ENCODE data around the gene ZNHIT1. TPM values are rescaled to one million over a fixed set of nuclear protein-coding genes. Genes with fewer than 3 reads are reported as not detected.

Gene ZNHIT1
- polyA plus RNA-seq, 3 donors = 29.3 to 109 (median 74.9) TPM

DNA sequence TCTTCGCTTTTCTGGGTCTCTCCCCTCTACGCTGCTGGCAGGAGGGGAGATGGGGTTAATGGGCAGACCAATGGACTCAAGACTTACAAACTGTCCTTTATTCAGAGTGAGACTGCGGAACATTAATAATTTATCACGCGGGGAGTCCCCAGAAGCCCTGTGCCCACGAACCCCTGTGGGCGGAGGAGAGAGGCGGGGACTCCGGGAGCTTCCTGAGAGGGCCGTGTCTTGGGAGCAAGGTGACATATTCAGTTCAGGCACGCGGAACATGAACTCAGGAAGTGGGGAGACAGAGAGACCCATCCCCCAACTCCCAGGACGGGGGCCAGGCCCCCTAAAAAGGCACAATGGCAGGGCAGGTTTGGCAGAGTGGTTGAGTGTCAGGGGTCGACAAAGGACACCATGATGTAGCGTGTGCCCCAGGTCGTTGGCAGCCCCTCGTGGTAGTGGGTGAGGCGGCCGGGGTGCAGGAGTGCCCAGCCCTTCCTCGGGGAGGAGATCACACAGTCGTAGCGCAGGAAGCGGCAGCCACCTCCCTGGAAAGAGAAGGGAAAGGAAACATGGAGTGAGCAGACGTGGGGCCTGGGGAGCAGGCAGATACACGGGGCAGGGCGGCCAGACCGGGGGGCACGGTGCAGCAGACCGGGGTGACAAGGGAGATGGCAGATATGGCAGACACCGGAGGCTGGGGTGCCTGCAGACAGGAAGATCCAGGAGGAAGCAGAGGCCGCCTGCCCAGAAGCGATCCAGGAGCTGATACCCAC is 11.9 kb upstream of the ZNHIT1 start:
- H3K4me3 Mint-ChIP-seq = no peak overlapping the region
- Histone ChIP-seq H3K4me3 (replicated peaks in 1 of 3; ENCODE audit: low read depth in 2 of 3, low read length in 3 of 3) (no peak overlapping the region), H3K9me3 (replicated peaks in 1 of 2; ENCODE audit: control insufficient read depth in 1 of 2, insufficient read depth in 1 of 2, low read length in 2 of 2) (no peaks in the 10 kb centered on the region), H3K27ac (ENCODE audit: low read depth in 1 of 2, low read length in 2 of 2) (no peak overlapping the region), H3K27me3 (ENCODE audit: control insufficient read depth in 2 of 2, insufficient read depth in 2 of 2, low read length in 2 of 2) (peaks cover 8 to 24% of the 10 kb centered on the region in 2 donors), H3K9ac (ENCODE audit: insufficient read depth, low read length, poor library complexity, severe bottlenecking) (no peak overlapping the region), H3K4me1 (ENCODE audit: control insufficient read depth in 1 of 2, insufficient read depth in 2 of 2, low read length in 2 of 2) (peaks cover 30 to 36% of the 10 kb centered on the region in 2 donors), H3K36me3 (replicated peaks in 1 of 2; ENCODE audit: control insufficient read depth in 1 of 2, insufficient read depth in 2 of 2, low read length in 2 of 2) (peaks cover 46 to 47% of the 10 kb centered on the region in 2 donors), H3K4me2 (replicated peaks; ENCODE audit: extremely low read depth, low read length, poor library complexity, severe bottlenecking) (no peak overlapping the region), H2AFZ (ENCODE audit: insufficient read depth, low read depth, low read length, poor library complexity, severe bottlenecking) (no peak overlapping the region), H4K20me1 (ENCODE audit: insufficient read depth, low read length) (no peaks in the 10 kb centered on the region), H3K79me2 (ENCODE audit: insufficient read depth, low read length) (no peaks in the 10 kb centered on the region)
- peaks cover 25% of the 10 kb centered on the region for H3K4me1 Mint-ChIP-seq
- H3K9me3 Mint-ChIP-seq = peaks cover 0 to 6% (median 4%) of the 10 kb centered on the region in 7 donors
- H3K36me3 Mint-ChIP-seq = peaks cover 43 to 66% of the 10 kb centered on the region in 2 donors
- intact Hi-C loops (cut with micrococcal nuclease) = no loop called here
- DNase-seq = no peak
- 93% methylated on average over 23 of the region's 32 CpGs for WGBS (ENCODE audit: insufficient coverage)
- peaks cover 24 to 26% (median 25%) of the 10 kb centered on the region in 3 donors for H3K27me3 Mint-ChIP-seq (ENCODE audit: low read depth in 3 of 3)
- TF ChIP-seq, protein P1, sequence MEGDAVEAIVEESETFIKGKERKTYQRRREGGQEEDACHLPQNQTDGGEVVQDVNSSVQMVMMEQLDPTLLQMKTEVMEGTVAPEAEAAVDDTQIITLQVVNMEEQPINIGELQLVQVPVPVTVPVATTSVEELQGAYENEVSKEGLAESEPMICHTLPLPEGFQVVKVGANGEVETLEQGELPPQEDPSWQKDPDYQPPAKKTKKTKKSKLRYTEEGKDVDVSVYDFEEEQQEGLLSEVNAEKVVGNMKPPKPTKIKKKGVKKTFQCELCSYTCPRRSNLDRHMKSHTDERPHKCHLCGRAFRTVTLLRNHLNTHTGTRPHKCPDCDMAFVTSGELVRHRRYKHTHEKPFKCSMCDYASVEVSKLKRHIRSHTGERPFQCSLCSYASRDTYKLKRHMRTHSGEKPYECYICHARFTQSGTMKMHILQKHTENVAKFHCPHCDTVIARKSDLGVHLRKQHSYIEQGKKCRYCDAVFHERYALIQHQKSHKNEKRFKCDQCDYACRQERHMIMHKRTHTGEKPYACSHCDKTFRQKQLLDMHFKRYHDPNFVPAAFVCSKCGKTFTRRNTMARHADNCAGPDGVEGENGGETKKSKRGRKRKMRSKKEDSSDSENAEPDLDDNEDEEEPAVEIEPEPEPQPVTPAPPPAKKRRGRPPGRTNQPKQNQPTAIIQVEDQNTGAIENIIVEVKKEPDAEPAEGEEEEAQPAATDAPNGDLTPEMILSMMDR (IDR thresholded peaks at IDR 0.05) = no peak
- H3K27ac Mint-ChIP-seq = peak overlapping the region in 3 of 7 donors; percentile 37 to 69 (median 46)

DNA sequence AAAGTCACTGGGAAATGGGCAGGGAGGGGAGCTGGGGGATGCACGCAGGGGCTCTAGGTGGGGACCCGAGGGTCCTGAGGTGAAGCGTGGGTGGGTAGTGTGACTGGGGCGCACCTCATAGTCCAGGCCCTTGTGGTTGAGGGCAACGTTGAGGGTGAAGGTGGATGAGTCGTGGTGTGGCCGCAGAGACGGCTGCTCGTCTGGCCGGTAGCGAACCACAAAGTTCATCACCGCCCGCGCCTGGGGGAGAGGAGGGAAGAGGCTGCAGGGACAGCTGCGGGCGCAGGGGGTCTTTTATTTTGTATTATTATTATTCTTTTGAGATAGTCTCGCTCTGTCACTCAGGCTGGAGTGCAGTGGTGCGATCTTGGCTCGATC is 11.3 kb upstream of the ZNHIT1 start:
- Histone ChIP-seq H3K36me3 (replicated peaks in 1 of 2; ENCODE audit: control insufficient read depth in 1 of 2, insufficient read depth in 2 of 2, low read length in 2 of 2) (peaks cover 52 to 53% of the 10 kb centered on the region in 2 donors), H2AFZ (ENCODE audit: insufficient read depth, low read depth, low read length, poor library complexity, severe bottlenecking) (no peak overlapping the region), H4K20me1 (ENCODE audit: insufficient read depth, low read length) (no peaks in the 10 kb centered on the region), H3K4me1 (ENCODE audit: control insufficient read depth in 1 of 2, insufficient read depth in 2 of 2, low read length in 2 of 2) (peaks cover 26 to 31% of the 10 kb centered on the region in 2 donors), H3K79me2 (ENCODE audit: insufficient read depth, low read length) (no peaks in the 10 kb centered on the region), H3K27me3 (ENCODE audit: control insufficient read depth in 2 of 2, insufficient read depth in 2 of 2, low read length in 2 of 2) (peaks cover 7 to 18% of the 10 kb centered on the region in 2 donors), H3K4me3 (replicated peaks in 1 of 3; ENCODE audit: low read depth in 2 of 3, low read length in 3 of 3) (no peak overlapping the region), H3K9me3 (replicated peaks in 1 of 2; ENCODE audit: control insufficient read depth in 1 of 2, insufficient read depth in 1 of 2, low read length in 2 of 2) (no peaks in the 10 kb centered on the region), H3K27ac (ENCODE audit: low read depth in 1 of 2, low read length in 2 of 2) (no peak overlapping the region), H3K4me2 (replicated peaks; ENCODE audit: extremely low read depth, low read length, poor library complexity, severe bottlenecking) (no peak overlapping the region), H3K9ac (ENCODE audit: insufficient read depth, low read length, poor library complexity, severe bottlenecking) (no peak overlapping the region)
- Mint-ChIP-seq H3K27ac (no peak overlapping the region), H3K27me3 (ENCODE audit: low read depth in 3 of 3) (peaks cover 19 to 20% (median 20%) of the 10 kb centered on the region in 3 donors), H3K9me3 (peaks cover 0 to 2% (median 0%) of the 10 kb centered on the region in 7 donors), H3K4me1 (peaks cover 20% of the 10 kb centered on the region), H3K36me3 (peaks cover 46 to 69% of the 10 kb centered on the region in 2 donors), H3K4me3 (no peak overlapping the region)
- intact Hi-C loops (cut with micrococcal nuclease) = no loop called here
- WGBS (ENCODE audit: insufficient coverage) = 81% methylated on average over 9 of the region's 19 CpGs
- DNase-seq = no peak
- TF ChIP-seq, protein P1 (IDR thresholded peaks at IDR 0.05) = no peak

Data from CD14-positive monocyte (primary cell).